ENCODE data around the gene PRPF40B.

PRPF40B gene

GRCh38 chr12:49692851-49693250, 69.5 kb downstream of the PRPF40B start:
- no peak for DNase-seq

- no peak for DNase-seq
Measured at GRCh38 chr12:49693931-49694444, 70.6 kb downstream of the PRPF40B start.
